GM19328 (cell line): Measurements from ENCODE around the gene GRB7.

Experiments
- ATAC-seq: cut with Tn5 transposase; IDR thresholded peaks from one replicate; pipeline ENCODE4 v1.9.1; 2021; ENCODE audit warnings: mild to moderate bottlenecking, moderate library complexity; ENCODE audit not compliant: unreplicated experiment

Gene GRB7

GRCh38 chr17:39767147-39767546 lies 29.4 kb downstream of the GRB7 start:
- no peak for ATAC-seq

- no peak for ATAC-seq
Measured at GRCh38 chr17:39769974-39770587, 32.3 kb downstream of the GRB7 start.

- ATAC-seq, result no peak
Measured at GRCh38 chr17:39772415-39772814, 34.7 kb downstream of the GRB7 start.

- no peak for ATAC-seq
Measured at GRCh38 chr17:39772987-39773934, 35.5 kb downstream of the GRB7 start.

GRCh38 chr17:39774047-39774446 lies 36.3 kb downstream of the GRB7 start:
- ATAC-seq, result no peak

- ATAC-seq, result no peak
Measured at GRCh38 chr17:39775031-39775430, 37.3 kb downstream of the GRB7 start.

- no peak for ATAC-seq
Measured at GRCh38 chr17:39776252-39776651, 38.5 kb downstream of the GRB7 start.

GRCh38 chr17:39777534-39778365 lies 40.0 kb downstream of the GRB7 start:
- no peak for ATAC-seq

- ATAC-seq, result no peak
Measured at GRCh38 chr17:39781031-39781860, 43.5 kb downstream of the GRB7 start.

- ATAC-seq, result no peak
Measured at GRCh38 chr17:39781861-39782213, 44.1 kb downstream of the GRB7 start.

- ATAC-seq, result no peak
Measured at GRCh38 chr17:39782481-39782880, 44.7 kb downstream of the GRB7 start.

GRCh38 chr17:39782980-39783379 lies 45.2 kb downstream of the GRB7 start:
- no peak for ATAC-seq

- no peak for ATAC-seq
Measured at GRCh38 chr17:39787041-39787440, 49.3 kb downstream of the GRB7 start.

GRCh38 chr17:39787743-39788484 lies 50.2 kb downstream of the GRB7 start:
- no peak for ATAC-seq

- no peak for ATAC-seq
Measured at GRCh38 chr17:39791111-39791992, 53.6 kb downstream of the GRB7 start.

GRCh38 chr17:39792526-39793221 lies 54.9 kb downstream of the GRB7 start:
- no peak for ATAC-seq

- no peak for ATAC-seq
Measured at GRCh38 chr17:39793301-39793872, 55.6 kb downstream of the GRB7 start.
